Measurements from ENCODE around the gene UROD.
A peak's percentile ranks its signal among the peaks of the same experiment; 100 is the strongest.

UROD gene

DNA sequence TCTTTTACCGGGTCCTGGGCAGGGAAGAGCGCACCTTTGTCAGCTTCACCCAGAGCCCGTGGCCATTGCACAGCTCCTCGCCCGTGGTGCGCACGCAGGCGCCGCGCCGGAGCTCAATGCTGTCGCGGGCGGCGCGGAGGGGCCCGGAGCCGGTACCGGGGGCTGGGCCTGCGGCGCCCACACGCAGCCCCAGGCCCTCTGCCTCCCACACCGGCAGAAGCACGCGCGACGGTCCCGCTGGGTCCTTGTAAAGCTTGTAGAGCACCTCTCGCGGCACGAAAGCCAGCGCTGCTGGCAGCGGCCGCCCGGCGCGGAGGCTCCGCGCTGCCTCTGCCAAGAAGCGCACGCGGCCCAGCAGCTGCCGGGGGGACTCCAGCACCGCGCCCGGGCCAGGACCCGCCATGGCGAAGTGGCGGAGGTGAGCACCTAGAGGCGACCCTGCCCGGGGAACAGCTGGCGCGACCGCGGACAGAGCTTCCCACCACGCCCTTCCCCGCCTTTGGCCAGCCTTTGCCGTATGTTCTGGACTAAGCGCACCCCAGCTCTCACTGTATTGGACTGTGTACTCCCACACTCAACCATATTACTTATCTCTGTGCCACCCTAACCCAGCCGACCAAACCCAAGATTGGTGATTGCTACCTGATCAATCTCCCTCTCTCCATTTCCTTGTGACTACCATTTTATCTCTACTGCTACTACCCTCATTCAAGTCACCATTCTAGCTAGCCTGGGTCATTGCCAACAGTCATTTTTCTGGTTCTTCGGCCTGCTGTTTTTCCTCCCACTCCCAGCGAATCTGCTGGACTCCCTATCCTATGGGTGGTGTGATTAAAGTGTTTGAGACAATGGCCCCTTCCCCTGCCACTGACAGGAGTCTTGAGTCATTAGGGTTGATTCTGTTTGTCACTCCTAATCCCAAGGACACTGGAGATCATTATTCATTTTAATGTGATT is 921 bp upstream of the UROD start, which contains the start of gene HECTD3:
Gene HECTD3, minus strand, starts transcription at position 470 of the 957 bp plus-strand sequence. Its CDS starts 67 bp downstream, at position 403.
- ChIA-PET CTCF (interaction anchor here (0.8 to 12.9 kb wide), 18 partner anchors 8 to 481 kb away, joined by 3 to 950 read pairs (median 4); partner anchors contain the start of genes BTBD19, MUTYH, PLK3 and TESK2), POLR2A (interaction anchor here (0.5 to 3.8 kb wide), 26 partner anchors 19 to 511 kb away, joined by 3 to 24 read pairs (median 4); partner anchors contain the start of genes EIF2B3, MUTYH, PLK3 and PRDX1)
- no peak for DNase-seq (ENCODE audit: low read depth, low spot score)
- H3K4me3 ChIP-seq (ENCODE audit: low read depth, low read length): peak within 1 kb of the TSS; percentile 84
- TF ChIP-seq, protein P1, sequence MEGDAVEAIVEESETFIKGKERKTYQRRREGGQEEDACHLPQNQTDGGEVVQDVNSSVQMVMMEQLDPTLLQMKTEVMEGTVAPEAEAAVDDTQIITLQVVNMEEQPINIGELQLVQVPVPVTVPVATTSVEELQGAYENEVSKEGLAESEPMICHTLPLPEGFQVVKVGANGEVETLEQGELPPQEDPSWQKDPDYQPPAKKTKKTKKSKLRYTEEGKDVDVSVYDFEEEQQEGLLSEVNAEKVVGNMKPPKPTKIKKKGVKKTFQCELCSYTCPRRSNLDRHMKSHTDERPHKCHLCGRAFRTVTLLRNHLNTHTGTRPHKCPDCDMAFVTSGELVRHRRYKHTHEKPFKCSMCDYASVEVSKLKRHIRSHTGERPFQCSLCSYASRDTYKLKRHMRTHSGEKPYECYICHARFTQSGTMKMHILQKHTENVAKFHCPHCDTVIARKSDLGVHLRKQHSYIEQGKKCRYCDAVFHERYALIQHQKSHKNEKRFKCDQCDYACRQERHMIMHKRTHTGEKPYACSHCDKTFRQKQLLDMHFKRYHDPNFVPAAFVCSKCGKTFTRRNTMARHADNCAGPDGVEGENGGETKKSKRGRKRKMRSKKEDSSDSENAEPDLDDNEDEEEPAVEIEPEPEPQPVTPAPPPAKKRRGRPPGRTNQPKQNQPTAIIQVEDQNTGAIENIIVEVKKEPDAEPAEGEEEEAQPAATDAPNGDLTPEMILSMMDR (IDR thresholded peaks at IDR 0.05; ENCODE audit: insufficient read depth, low read length, missing control alignments): no peak

DNA sequence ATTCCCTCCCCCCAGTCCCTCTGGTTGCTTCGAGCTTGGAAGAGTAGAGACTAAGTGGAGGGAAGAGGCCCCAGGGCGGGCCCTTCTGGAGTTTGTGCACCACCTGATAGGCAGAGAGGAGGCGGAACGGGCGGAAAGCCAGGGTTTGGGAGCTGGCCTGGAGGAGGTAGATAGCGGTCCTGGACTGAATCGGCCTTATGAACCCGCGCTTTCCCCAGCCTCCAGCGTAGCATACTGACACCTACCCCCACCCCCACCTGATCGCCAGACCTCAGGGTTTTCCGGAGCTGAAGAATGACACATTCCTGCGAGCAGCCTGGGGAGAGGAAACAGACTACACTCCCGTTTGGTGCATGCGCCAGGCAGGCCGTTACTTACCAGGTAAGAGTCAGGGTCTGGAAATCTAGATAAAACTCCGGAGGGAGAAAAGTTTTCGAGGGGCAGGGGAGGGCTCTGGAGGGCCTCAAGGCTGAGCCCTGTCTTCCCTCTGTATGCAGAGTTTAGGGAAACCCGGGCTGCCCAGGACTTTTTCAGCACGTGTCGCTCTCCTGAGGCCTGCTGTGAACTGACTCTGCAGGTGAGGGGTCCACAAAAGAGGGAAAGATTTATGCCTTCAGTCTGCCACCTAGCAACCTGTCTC is 705 bp downstream of the UROD start:
- TF ChIP-seq, protein P1 (IDR thresholded peaks at IDR 0.05; ENCODE audit: insufficient read depth, low read length, missing control alignments): no peak
- ChIA-PET CTCF (interaction anchor here (0.7 to 12.9 kb wide), 19 partner anchors 8 to 489 kb away, joined by 3 to 950 read pairs (median 5); partner anchors contain the start of genes EIF2B3, MUTYH, PLK3 and TESK2), POLR2A (interaction anchor here (0.6 to 3.8 kb wide), 16 partner anchors 27 to 1290 kb away, joined by 3 to 24 read pairs (median 6); partner anchors contain the start of genes EIF2B3, MUTYH, PLK3 and PRDX1)
- no peak for DNase-seq (ENCODE audit: low read depth, low spot score)
- peak overlapping the region; percentile 81 for H3K4me3 ChIP-seq (ENCODE audit: low read depth, low read length)

DNA sequence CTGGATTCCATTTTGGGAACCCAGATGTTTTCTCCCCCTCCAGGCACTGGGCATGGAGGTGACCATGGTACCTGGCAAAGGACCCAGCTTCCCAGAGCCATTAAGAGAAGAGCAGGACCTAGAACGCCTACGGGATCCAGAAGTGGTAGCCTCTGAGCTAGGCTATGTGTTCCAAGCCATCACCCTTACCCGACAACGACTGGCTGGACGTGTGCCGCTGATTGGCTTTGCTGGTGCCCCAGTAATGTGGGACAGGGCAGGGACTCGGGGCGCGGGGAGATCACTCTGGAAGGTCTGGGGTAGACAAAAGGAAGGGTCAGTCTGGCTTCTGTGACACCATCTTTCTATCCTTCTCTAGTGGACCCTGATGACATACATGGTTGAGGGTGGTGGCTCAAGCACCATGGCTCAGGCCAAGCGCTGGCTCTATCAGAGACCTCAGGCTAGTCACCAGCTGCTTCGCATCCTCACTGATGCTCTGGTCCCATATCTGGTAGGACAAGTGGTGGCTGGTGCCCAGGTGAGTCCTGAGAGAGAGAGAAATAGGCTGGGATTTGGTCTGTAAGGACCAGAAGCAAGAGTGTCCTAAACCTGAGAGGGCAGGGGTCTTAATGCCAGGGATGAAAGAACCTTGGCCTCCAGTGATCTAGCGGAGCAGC is 1.6 kb downstream of the UROD start:
- POLR2A ChIA-PET: interaction anchor here (1.3 to 3.7 kb wide), 3 partner anchors 27 to 290 kb away, joined by 3 to 17 read pairs (median 4); partner anchors contain the start of gene EIF2B3
- CTCF ChIA-PET: interaction anchor here (0.6 to 12.9 kb wide), 58 partner anchors 9 to 557 kb away, joined by 3 to 950 read pairs (median 4); partner anchors contain the start of genes BTBD19, EIF2B3, MUTYH and PLK3
- H3K4me3 ChIP-seq (ENCODE audit: low read depth, low read length): peak overlapping the region; percentile 12; the same call in 1 of the 2 replicates
- DNase-seq (ENCODE audit: low read depth, low spot score): no peak
- TF ChIP-seq, protein P1 (IDR thresholded peaks at IDR 0.05; ENCODE audit: insufficient read depth, low read length, missing control alignments): no peak

DNA sequence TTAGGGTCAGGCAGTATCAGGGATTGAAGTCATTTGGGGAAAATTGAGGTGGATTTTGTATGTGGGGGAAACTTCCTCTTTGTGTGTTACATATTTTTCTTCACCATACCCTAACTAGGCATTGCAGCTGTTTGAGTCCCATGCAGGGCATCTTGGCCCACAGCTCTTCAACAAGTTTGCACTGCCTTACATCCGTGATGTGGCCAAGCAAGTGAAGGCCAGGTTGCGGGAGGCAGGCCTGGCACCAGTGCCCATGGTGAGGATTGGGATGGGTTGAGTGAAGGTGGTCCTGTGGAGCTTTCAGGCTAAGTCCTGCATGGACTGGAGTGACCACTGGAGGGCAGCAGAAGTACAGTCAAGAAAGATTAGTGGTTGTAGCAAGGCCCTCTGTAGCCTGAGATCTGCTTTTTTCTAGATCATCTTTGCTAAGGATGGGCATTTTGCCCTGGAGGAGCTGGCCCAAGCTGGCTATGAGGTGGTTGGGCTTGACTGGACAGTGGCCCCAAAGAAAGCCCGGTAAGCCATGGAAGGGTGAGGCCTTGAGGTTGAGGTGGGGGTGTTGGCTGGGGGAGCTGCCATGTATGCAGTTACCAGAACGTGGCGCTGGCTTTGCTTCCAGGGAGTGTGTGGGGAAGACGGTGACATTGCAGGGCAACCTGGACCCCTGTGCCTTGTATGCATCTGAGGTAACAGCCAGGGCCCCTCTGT is 2.4 kb downstream of the UROD start:
- H3K4me3 ChIP-seq (ENCODE audit: low read depth, low read length): peak overlapping the region; percentile 25
- DNase-seq (ENCODE audit: low read depth, low spot score): peak; percentile 50
- ChIA-PET POLR2A (interaction anchor here (0.8 to 1.4 kb wide), 3 partner anchors 28 to 478 kb away, joined by 3 to 4 read pairs (median 3); partner anchors contain the start of gene EIF2B3), CTCF (interaction anchor here (0.6 to 12.9 kb wide), 65 partner anchors 10 to 576 kb away, joined by 3 to 950 read pairs (median 4); partner anchors contain the start of genes BTBD19, EIF2B3, MUTYH and PLK3)
- TF ChIP-seq, protein P1 (IDR thresholded peaks at IDR 0.05; ENCODE audit: insufficient read depth, low read length, missing control alignments): peak; percentile 86

DNA sequence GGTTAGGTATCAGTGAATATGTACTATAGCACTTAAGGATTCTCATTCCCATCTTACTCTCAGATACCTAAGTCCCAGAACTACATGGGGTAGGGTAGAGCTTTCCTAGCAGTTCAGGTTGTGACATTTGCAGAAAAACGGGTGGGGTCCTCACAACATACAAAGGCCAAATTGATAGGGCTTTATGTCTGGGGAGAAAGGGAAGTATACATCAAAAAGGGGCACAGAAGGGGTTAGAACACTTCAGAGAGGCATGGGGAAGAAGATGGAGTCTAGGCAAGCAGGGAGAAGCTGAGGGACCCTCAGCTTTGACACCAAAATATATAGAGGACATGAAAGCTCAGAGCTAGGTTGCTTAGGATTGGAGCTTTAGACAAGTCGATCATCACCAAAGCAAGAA is 3.6 kb downstream of the UROD start:
- TF ChIP-seq, protein P1 (IDR thresholded peaks at IDR 0.05; ENCODE audit: insufficient read depth, low read length, missing control alignments): no peak
- ChIA-PET POLR2A (no interaction called here), CTCF (interaction anchor here (1.1 to 12.9 kb wide), 7 partner anchors 9 to 486 kb away, joined by 3 to 950 read pairs (median 9); partner anchors contain the start of genes MUTYH, TESK2 and TOE1)

More for the DNA sequence above, 3.6 kb downstream of the UROD start:
- no peak overlapping the region for H3K4me3 ChIP-seq (ENCODE audit: low read depth, low read length)
- DNase-seq (ENCODE audit: low read depth, low spot score): no peak

Data from AG04449 (cell line).